Adrenal gland (tissue), 12 donors: Measurements from ENCODE around the gene KIF25. TPM values are rescaled to one million over a fixed set of nuclear protein-coding genes. Genes with fewer than 3 reads are reported as not detected.

ENCODE experiments used
- DNase-seq, 7 donors: peaks; one replicate each; pipeline ENCODE4 v3.0.0-alpha.2; 2019 to 2020
- H3K27ac ChIP-seq, 5 donors: fragments of 200-600 bp; sonication (generic) in 4 of 5; 1 replicate in 3 of 5; 2 replicates in 2 of 5; pipeline versions ENCODE4 v1.5.1 to v1.8.0; 2016 to 2020; ENCODE audit warnings: mild to moderate bottlenecking in 1 of 5
- H3K27me3 ChIP-seq: fragments of 200-600 bp; 2 replicates; pipeline ENCODE4 v1.8.0; 2021
- H3K36me3 ChIP-seq, 2 donors: fragments of 200-600 bp; replicated peaks in 1 of 2; 1 replicate in 1 of 2; 2 replicates in 1 of 2; pipeline versions ENCODE4 v1.5.1 to v1.8.0; 2018 to 2022
- H3K4me1 ChIP-seq, 2 donors: fragments of 200-600 bp; replicated peaks in 1 of 2; 1 replicate in 1 of 2; 2 replicates in 1 of 2; pipeline versions ENCODE4 v1.5.1 to v1.8.0; 2018 to 2021
- H3K4me3 ChIP-seq, 4 donors: fragments of 200-600 bp; sonication (generic) in 3 of 4; one replicate each; pipeline ENCODE4 v1.5.1; 2016 to 2018
- H3K9me3 ChIP-seq, 3 donors: fragments of 200-600 bp; sonication (generic) in 1 of 3; replicated peaks in 1 of 3; 1 replicate in 2 of 3; 2 replicates in 1 of 3; pipeline versions ENCODE4 v1.5.1 to v1.8.0; 2016 to 2021
- POLR2A ChIP-seq, 2 donors: fragments of 450-650 bp; IDR thresholded peaks; one replicate each; pipeline ENCODE4 v1.6.1; 2017; ENCODE audit warnings: antibody characterized with exemption in 2 of 2, mild to moderate bottlenecking in 2 of 2, moderate library complexity in 1 of 2
- WGBS, 4 donors: extraction: QIAGEN DNeasy Blood & Tissue Kit in 2 of 4; methylation state at CpG; one replicate each; pipeline versions ENCODE4 v1.1.5 to v1.1.7; 2013 to 2017; 5-methylcytosine and 5-hydroxymethylcytosine counted together
- intact Hi-C, 2 donors: fragments of 100-400 bp; cut with DNase I; formaldehyde crosslinking; loops; one replicate each; pipeline versions ENCODE4 v1.14.1 to v1.15.0; 2022 to 2023
- polyA plus RNA-seq, 3 donors: library from polyadenylated mRNA; stranded (reverse); fragments of 200-250 nt in 2 of 3; fragments of 350-450 nt in 1 of 3; fragmentation: Illumina TruSeq in 1 of 3; extraction: RNeasy Lipid Tissue Mini Kit (QIAGEN cat#74804) in 1 of 3; gene quantifications; one replicate each; pipeline ENCODE4 v1.2.3, GENCODE V29; 2013 to 2014
- total RNA-seq, 9 donors: library from RNA; depleted of rRNA in 4 of 9; stranded (reverse); fragments of >200 nt in 4 of 9; fragments of 120-200 nt in 1 of 9; fragmentation: NEBNext Ultra II Directional in 1 of 9; extraction: Animal tissue kit (Norgen Biotek cat#: 25700) in 1 of 9; gene quantifications; one replicate each; pipeline versions ENCODE4 v1.1.0 to v1.2.4, GENCODE V29; 2013 to 2023
- TF ChIP-seq, protein P1 (sequence below), 6 experiments: fragments of 450-650 bp in 4 of 6; fragments of 200-600 bp in 2 of 6; sonication (generic) in 1 of 6; IDR thresholded peaks; 1 replicate in 5 of 6; 2 replicates in 1 of 6; pipeline versions ENCODE4 v1.5.1 to v1.8.0; 2016 to 2021; ENCODE audit warnings: antibody characterized with exemption in 6 of 6, mild to moderate bottlenecking in 2 of 6, moderate library complexity in 1 of 6
- donor health status: healthy with polysubstance abuse.
- donor health status: Bipolar disorder and iron deficiency.
- donor health status: DM: yes; HTN: yes; CAD: no.
- donor health status: DM: no; HTN: no; CAD: no.
- donor health status: DM: no; HTN: no; CAD: no.
- donor health status: DM: yes; HTN: yes; CAD: no.

KIF25 gene
- total and polyA plus RNA-seq, 12 donors = 0.44 to 0.97 TPM; not detected in 10

DNA sequence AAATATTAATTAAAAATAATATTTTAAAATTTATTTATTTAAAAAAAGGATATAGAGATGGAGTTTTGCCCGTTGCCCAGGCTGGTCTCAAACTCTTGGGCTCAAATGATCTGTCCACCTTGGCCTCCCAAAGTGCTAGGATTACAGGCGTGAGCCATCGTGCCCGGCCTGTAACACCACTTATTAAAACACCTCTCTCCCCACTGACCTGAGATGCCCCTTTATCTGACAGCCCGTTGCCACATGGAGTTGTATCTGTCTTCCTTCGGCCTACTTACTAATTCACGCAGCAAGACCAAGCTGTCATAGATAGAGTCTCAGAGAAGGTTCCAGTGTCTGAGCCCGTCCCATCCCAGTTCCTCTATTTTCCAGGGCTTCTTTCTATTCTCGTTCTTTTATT lies 30.7 kb downstream of the KIF25 start:
- no peak for TF ChIP-seq POLR2A (IDR thresholded peaks at IDR 0.05)
- WGBS, 4 donors = 83 to 90% (median 87%) methylated on average over 9 of the region's 9 CpGs
- H3K27me3 ChIP-seq = no peaks in the 10 kb centered on the region
- H3K4me3 ChIP-seq = no peak overlapping the region
- no peaks in the 10 kb centered on the region for H3K36me3 ChIP-seq
- no peak for DNase-seq
- no peaks in the 10 kb centered on the region for H3K9me3 ChIP-seq
- no peaks in the 10 kb centered on the region for H3K4me1 ChIP-seq
- intact Hi-C loops = no loop called here
- no peak overlapping the region for H3K27ac ChIP-seq

DNA sequence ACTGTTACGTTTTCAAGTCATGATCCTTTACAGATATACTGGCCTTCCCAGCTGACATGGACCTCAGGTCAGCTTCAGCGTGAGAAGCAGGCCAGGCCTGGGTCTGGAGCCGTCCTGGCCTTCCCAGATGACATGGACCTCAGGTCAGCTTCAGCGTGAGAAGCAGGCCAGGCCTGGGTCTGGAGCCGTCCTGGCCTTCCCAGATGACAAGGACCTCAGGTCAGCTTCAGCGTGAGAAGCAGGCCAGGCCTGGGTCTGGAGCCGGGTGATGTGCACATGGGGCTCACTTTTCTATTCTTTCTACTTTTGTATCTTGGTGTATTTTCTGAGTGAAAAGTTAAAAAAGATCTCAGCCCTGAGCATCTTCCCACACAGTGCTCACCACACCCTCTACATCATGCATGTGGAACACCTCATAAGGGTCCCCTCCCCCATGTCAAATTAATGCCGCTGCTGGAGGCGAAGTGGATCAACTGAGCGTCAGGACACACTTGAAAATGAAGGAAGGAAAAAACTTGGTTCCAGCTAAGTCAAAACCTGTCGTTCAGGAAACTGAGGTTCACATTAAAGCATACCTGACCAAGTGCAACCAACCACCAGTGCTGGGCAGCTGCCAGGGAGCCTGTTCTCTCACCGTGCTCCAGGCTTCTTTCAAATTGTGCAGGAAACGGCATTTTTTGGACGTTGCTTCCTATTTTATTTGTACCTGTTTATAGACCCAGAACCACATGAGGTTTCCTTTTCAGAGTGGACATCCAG lies 32.2 kb downstream of the KIF25 start:
- H3K4me3 ChIP-seq = no peak overlapping the region
- no peaks in the 10 kb centered on the region for H3K9me3 ChIP-seq
- peak in 2 of 7 donors; percentile 13 to 30 for DNase-seq
- H3K36me3 ChIP-seq = no peaks in the 10 kb centered on the region
- intact Hi-C loops = no loop called here
- H3K27ac ChIP-seq = no peak overlapping the region
- no peaks in the 10 kb centered on the region for H3K4me1 ChIP-seq
- 70 to 79% (median 76%) methylated on average over 11 to 14 of the region's 14 CpGs for WGBS, 4 donors
- H3K27me3 ChIP-seq = no peaks in the 10 kb centered on the region
- TF ChIP-seq POLR2A (IDR thresholded peaks at IDR 0.05) = no peak
- TF ChIP-seq, protein P1, sequence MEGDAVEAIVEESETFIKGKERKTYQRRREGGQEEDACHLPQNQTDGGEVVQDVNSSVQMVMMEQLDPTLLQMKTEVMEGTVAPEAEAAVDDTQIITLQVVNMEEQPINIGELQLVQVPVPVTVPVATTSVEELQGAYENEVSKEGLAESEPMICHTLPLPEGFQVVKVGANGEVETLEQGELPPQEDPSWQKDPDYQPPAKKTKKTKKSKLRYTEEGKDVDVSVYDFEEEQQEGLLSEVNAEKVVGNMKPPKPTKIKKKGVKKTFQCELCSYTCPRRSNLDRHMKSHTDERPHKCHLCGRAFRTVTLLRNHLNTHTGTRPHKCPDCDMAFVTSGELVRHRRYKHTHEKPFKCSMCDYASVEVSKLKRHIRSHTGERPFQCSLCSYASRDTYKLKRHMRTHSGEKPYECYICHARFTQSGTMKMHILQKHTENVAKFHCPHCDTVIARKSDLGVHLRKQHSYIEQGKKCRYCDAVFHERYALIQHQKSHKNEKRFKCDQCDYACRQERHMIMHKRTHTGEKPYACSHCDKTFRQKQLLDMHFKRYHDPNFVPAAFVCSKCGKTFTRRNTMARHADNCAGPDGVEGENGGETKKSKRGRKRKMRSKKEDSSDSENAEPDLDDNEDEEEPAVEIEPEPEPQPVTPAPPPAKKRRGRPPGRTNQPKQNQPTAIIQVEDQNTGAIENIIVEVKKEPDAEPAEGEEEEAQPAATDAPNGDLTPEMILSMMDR (IDR thresholded peaks at IDR 0.05) = no peak

DNA sequence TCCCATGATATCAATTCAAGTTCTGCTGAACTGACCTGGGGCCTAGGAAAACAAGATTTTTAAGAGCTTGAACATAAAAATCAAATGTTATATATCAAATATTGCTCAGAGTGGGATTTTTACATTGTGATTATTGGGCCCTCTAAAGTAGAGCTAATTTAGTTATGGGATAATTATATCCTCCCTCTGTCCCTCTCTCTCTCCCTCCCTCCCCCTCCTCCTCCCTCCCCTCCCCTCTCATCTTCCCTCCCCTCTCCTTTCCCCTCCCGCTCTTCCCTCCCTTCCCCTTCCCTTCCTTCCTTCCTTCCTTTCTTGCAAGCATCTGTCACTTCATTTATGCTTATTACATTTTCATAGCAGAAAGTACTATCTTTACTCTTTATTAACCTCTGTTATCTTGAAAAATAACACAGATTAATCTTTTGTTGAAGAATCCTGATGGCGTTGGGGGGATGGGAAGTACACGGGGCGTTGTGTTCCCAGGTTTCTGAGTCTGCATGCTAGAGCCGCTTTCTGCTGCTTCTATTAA lies 32.8 kb downstream of the KIF25 start:
- Histone ChIP-seq H3K4me3 (no peak overlapping the region), H3K27me3 (no peaks in the 10 kb centered on the region), H3K27ac (no peak overlapping the region), H3K36me3 (no peaks in the 10 kb centered on the region), H3K4me1 (no peaks in the 10 kb centered on the region), H3K9me3 (no peaks in the 10 kb centered on the region)
- TF ChIP-seq POLR2A (IDR thresholded peaks at IDR 0.05) = no peak
- TF ChIP-seq, protein P1 (IDR thresholded peaks at IDR 0.05) = no peak
- no peak for DNase-seq
- WGBS, 4 donors = 32 to 51% (median 42%) methylated on average over 5 of the region's 5 CpGs
- intact Hi-C loops = no loop called here

DNA sequence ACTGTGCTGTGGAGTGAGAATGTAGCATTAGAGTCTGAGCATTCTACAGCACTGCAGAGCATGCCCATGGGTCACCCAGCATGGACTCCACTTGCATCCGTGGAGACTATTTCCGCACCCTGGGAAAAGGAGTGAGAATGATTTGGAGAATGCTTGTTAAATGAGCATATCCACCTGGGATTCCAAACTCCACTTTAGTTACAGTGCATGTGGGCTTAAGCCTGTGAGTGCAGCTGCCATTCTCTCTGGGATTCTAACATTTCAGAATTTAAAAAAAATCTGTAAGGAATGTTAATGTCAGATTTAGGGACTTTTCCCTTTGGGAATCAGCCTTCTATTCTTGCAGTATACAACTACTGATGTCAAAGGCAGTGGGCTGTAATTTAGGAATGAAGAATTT lies 33.4 kb downstream of the KIF25 start:
- no peaks in the 10 kb centered on the region for H3K36me3 ChIP-seq
- intact Hi-C loops = no loop called here
- H3K4me1 ChIP-seq = peaks cover 0 to 4% of the 10 kb centered on the region in 2 donors
- no peaks in the 10 kb centered on the region for H3K27me3 ChIP-seq
- H3K4me3 ChIP-seq = no peak overlapping the region
- TF ChIP-seq POLR2A (IDR thresholded peaks at IDR 0.05) = no peak
- TF ChIP-seq, protein P1 (IDR thresholded peaks at IDR 0.05) = no peak
- 59 to 73% (median 69%) methylated on average over 2 of the region's 2 CpGs for WGBS, 4 donors
- no peak overlapping the region for H3K27ac ChIP-seq
- no peaks in the 10 kb centered on the region for H3K9me3 ChIP-seq
- DNase-seq = no peak
